HEK293 (cell line): ENCODE data around the gene SLC39A10.

Experiments used
- CTCF ChIA-PET: fragments of 350-600 bp; formaldehyde crosslinking; extraction: SDS; loops from one replicate; lab custom pipeline; 2021; ENCODE audit warnings: antibody characterized with exemption; lab: Yijun Ruan, JAX
- POLR2A ChIA-PET: fragments of 300-600 bp; formaldehyde crosslinking; extraction: SDS; loops from one replicate; lab custom pipeline; 2020; ENCODE audit warnings: antibody characterized with exemption, inconsistent platforms; lab: Yijun Ruan, JAX
- H3K27ac ChIP-seq: fragments of 200-500 bp; sonication (Bioruptor generic); 2 replicates; pipeline ENCODE4 v1.5.1; 2014; ENCODE audit warnings: low read depth, low read length, control low read depth, inconsistent platforms; ENCODE audit errors: extremely low read depth
- H3K36me3 ChIP-seq, 2 experiments: fragments of 200-500 bp in 1 of 2; sonication (Bioruptor generic) in 1 of 2; 1 replicate in 1 of 2; 2 replicates in 1 of 2; pipeline ENCODE4 v1.5.1; 2014 to 2017; ENCODE audit warnings: inconsistent platforms in 2 of 2, low read length in 2 of 2; ENCODE audit not compliant: control insufficient read depth in 2 of 2, insufficient read depth in 1 of 2
- H3K4me1 ChIP-seq: fragments of 200-500 bp; sonication (Bioruptor generic); 2 replicates; pipeline ENCODE4 v1.5.1; 2014; ENCODE audit warnings: mild to moderate bottlenecking, low read length, inconsistent platforms; ENCODE audit not compliant: control insufficient read depth, insufficient read depth
- H3K4me3 ChIP-seq: 2 replicates; pipeline ENCODE4 v1.5.1; 2011; ENCODE audit warnings: low read depth, mild to moderate bottlenecking, control low read depth, low read length, moderate library complexity
- H3K9me3 ChIP-seq: fragments of 200-500 bp; sonication (Bioruptor generic); 2 replicates; pipeline ENCODE4 v1.5.1; 2014; ENCODE audit warnings: low read depth, low read length, inconsistent platforms; ENCODE audit not compliant: control insufficient read depth, insufficient read depth
- BCL11A ChIP-seq: fragments of 450-650 bp; formaldehyde crosslinking; IDR thresholded peaks from 2 replicates; pipeline ENCODE4 v1.5.1; 2016; ENCODE audit warnings: low read depth, missing biosample characterization, missing genetic modification characterization
- GLI2 ChIP-seq: fragments of 450-650 bp; formaldehyde crosslinking; IDR thresholded peaks from 2 replicates; pipeline ENCODE4; 2017; ENCODE audit warnings: missing biosample characterization, missing genetic modification characterization, low read depth, borderline replicate concordance
- MZF1 ChIP-seq: fragments of 450-650 bp; formaldehyde crosslinking; IDR thresholded peaks from 2 replicates; pipeline ENCODE4 v1.5.1; 2017; ENCODE audit warnings: missing biosample characterization, missing genetic modification characterization, borderline replicate concordance
- OVOL3 ChIP-seq: fragments of 450-650 bp; formaldehyde crosslinking; IDR thresholded peaks from 2 replicates; pipeline ENCODE4 v1.5.1; 2016; ENCODE audit warnings: missing biosample characterization, missing genetic modification characterization
- PRDM4 ChIP-seq: fragments of 450-650 bp; formaldehyde crosslinking; IDR thresholded peaks from 2 replicates; pipeline ENCODE4 v1.5.1; 2017; ENCODE audit warnings: missing biosample characterization, missing genetic modification characterization
- TCF7L2 ChIP-seq: IDR thresholded peaks from 2 replicates; pipeline ENCODE4 v1.6.1; 2011; ENCODE audit warnings: low read depth, mild to moderate bottlenecking, inconsistent platforms, low read length, moderate library complexity, borderline replicate concordance
- ZBTB1 ChIP-seq: fragments of 450-650 bp; formaldehyde crosslinking; IDR thresholded peaks from 2 replicates; pipeline ENCODE4 v1.5.1; 2016; ENCODE audit warnings: missing biosample characterization, missing genetic modification characterization
- ZBTB7A ChIP-seq: fragments of 450-650 bp; formaldehyde crosslinking; IDR thresholded peaks from 2 replicates; pipeline ENCODE4 v1.5.1; 2016; ENCODE audit warnings: low read depth, missing biosample characterization, missing genetic modification characterization
- ZFP3 ChIP-seq: fragments of 450-650 bp; formaldehyde crosslinking; IDR thresholded peaks from 2 replicates; pipeline ENCODE4 v1.5.1; 2016; ENCODE audit warnings: low read depth, missing biosample characterization, missing genetic modification characterization
- ZNF132 ChIP-seq: fragments of 450-650 bp; formaldehyde crosslinking; IDR thresholded peaks from 2 replicates; pipeline ENCODE4 v1.5.1; 2017; ENCODE audit warnings: missing biosample characterization, missing genetic modification characterization, borderline replicate concordance
- ZNF202 ChIP-seq: fragments of 450-650 bp; formaldehyde crosslinking; IDR thresholded peaks from 2 replicates; pipeline ENCODE4 v1.5.1; 2016; ENCODE audit warnings: missing biosample characterization, missing genetic modification characterization, borderline replicate concordance
- ZNF23 ChIP-seq: fragments of 450-650 bp; formaldehyde crosslinking; IDR thresholded peaks from 2 replicates; pipeline ENCODE4 v1.5.1; 2016; ENCODE audit warnings: missing biosample characterization, missing genetic modification characterization, borderline replicate concordance
- ZNF433 ChIP-seq: fragments of 450-650 bp; formaldehyde crosslinking; IDR thresholded peaks from 2 replicates; pipeline ENCODE4 v1.5.1; 2016; ENCODE audit warnings: missing biosample characterization, missing genetic modification characterization, low read depth
- ZNF501 ChIP-seq: fragments of 450-650 bp; formaldehyde crosslinking; IDR thresholded peaks from 2 replicates; pipeline ENCODE4 v1.5.1; 2016; ENCODE audit warnings: missing biosample characterization, missing genetic modification characterization
- ZNF513 ChIP-seq: fragments of 450-650 bp; IDR thresholded peaks from 2 replicates; pipeline ENCODE4 v1.5.1; 2018; ENCODE audit warnings: missing biosample characterization, missing genetic modification characterization
- ZNF518A ChIP-seq: fragments of 450-650 bp; formaldehyde crosslinking; conservative IDR thresholded peaks from 2 replicates; pipeline ENCODE4 v1.5.1; 2016; ENCODE audit warnings: low read depth, missing biosample characterization, missing genetic modification characterization
- ZNF529 ChIP-seq: fragments of 450-650 bp; formaldehyde crosslinking; IDR thresholded peaks from 2 replicates; pipeline ENCODE4 v1.5.1; 2017; ENCODE audit warnings: missing genetic modification characterization, missing biosample characterization; ENCODE audit not compliant: insufficient replicate concordance
- ZNF777 ChIP-seq: fragments of 450-650 bp; formaldehyde crosslinking; IDR thresholded peaks from 2 replicates; pipeline ENCODE4 v1.5.1; 2017; ENCODE audit warnings: missing biosample characterization, missing genetic modification characterization, borderline replicate concordance
- ZSCAN18 ChIP-seq: fragments of 450-650 bp; formaldehyde crosslinking; IDR thresholded peaks from 2 replicates; pipeline ENCODE4 v1.5.1; 2016; ENCODE audit warnings: missing biosample characterization, missing genetic modification characterization
- ZXDB ChIP-seq: fragments of 450-650 bp; formaldehyde crosslinking; IDR thresholded peaks from 2 replicates; pipeline ENCODE4 v1.5.1; 2016; ENCODE audit warnings: missing biosample characterization, missing genetic modification characterization
- TF ChIP-seq, protein P1 (sequence below): fragments of 450-650 bp; formaldehyde crosslinking; conservative IDR thresholded peaks from 2 replicates; pipeline ENCODE4 v1.5.1; 2016; ENCODE audit warnings: low read depth, missing biosample characterization, missing genetic modification characterization
- TF ChIP-seq, protein P2 (sequence below): fragments of 450-650 bp; formaldehyde crosslinking; IDR thresholded peaks from 2 replicates; pipeline ENCODE4 v1.5.1; 2016; ENCODE audit warnings: missing biosample characterization, missing genetic modification characterization

Gene SLC39A10

DNA sequence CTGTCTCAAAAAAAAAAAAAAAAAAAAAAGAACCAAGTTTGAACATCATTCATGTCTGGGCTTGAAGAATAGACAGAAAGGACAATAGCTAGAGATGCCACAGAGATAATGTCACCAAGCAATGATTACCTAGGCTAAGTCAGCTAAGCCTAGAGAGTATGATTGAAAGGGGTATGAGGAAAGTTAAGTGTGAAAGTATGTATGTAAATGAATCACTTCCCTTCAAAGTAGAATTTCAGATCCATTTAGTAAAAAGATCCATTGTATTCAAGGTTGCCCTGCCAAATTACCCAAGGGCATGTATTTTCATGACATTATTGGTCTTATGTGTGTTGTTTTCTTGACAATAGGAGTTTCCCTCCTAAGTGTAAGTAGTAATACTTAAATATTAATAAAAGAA, 34.1 kb upstream of the SLC39A10 start (continued):
- TF ChIP-seq ZFP3: no peak
- TF ChIP-seq, protein P1, sequence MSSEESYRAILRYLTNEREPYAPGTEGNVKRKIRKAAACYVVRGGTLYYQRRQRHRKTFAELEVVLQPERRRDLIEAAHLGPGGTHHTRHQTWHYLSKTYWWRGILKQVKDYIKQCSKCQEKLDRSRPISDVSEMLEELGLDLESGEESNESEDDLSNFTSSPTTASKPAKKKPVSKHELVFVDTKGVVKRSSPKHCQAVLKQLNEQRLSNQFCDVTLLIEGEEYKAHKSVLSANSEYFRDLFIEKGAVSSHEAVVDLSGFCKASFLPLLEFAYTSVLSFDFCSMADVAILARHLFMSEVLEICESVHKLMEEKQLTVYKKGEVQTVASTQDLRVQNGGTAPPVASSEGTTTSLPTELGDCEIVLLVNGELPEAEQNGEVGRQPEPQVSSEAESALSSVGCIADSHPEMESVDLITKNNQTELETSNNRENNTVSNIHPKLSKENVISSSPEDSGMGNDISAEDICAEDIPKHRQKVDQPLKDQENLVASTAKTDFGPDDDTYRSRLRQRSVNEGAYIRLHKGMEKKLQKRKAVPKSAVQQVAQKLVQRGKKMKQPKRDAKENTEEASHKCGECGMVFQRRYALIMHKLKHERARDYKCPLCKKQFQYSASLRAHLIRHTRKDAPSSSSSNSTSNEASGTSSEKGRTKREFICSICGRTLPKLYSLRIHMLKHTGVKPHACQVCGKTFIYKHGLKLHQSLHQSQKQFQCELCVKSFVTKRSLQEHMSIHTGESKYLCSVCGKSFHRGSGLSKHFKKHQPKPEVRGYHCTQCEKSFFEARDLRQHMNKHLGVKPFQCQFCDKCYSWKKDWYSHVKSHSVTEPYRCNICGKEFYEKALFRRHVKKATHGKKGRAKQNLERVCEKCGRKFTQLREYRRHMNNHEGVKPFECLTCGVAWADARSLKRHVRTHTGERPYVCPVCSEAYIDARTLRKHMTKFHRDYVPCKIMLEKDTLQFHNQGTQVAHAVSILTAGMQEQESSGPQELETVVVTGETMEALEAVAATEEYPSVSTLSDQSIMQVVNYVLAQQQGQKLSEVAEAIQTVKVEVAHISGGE: no peak
- TF ChIP-seq MZF1: no peak
- no peak for TF ChIP-seq ZBTB7A (tag by site-specific recombination)
- no peak for TF ChIP-seq GLI2 (tag by site-specific recombination)
- TF ChIP-seq ZNF513 (tag by site-specific recombination): no peak
- no peak for TF ChIP-seq ZBTB1
- TF ChIP-seq ZNF529 (tag by site-specific recombination): no peak

DNA sequence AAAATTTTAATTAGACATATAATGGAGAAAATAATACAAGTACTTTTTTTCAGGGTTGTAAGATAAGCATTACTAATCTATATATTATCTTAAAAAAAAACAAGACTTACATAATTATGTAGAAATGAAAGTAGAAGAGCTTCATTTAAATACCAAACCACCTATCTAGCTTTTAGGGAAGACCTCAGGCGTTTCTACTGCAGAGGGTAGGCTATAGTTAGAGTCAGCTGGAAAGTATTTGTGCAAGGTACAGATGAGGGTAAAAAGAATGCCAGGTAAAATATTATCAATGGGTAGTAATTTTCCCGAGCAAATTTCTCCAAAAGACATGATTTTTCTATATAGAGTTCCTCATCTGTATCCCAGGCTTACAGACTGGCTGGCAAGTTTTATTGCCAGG, 30.5 kb upstream of the SLC39A10 start:
- H3K4me3 ChIP-seq: no peak overlapping the region
- H3K4me1 ChIP-seq: no peaks in the 10 kb centered on the region
- H3K9me3 ChIP-seq: no peaks in the 10 kb centered on the region
- no peaks in the 10 kb centered on the region for H3K36me3 ChIP-seq
- ChIA-PET POLR2A (no interaction called here), CTCF (interaction anchor here (1.9 kb wide), 1 partner anchor 12 kb away, joined by 4 read pairs; no protein-coding TSS in a partner anchor)
- H3K27ac ChIP-seq: no peak overlapping the region
- TF ChIP-seq ZNF433 (tag by site-specific recombination) (no peak), PRDM4 (tag by site-specific recombination) (no peak), TCF7L2 (no peak), ZNF23 (tag by site-specific recombination) (no peak), ZXDB (no peak), ZNF777 (tag by site-specific recombination) (no peak), ZSCAN18 (tag by site-specific recombination) (no peak), BCL11A (tag by site-specific recombination) (no peak), ZNF518A (no peak), ZNF202 (no peak), ZNF501 (tag by site-specific recombination) (no peak), OVOL3 (tag by site-specific recombination) (no peak), ZNF132 (tag by site-specific recombination) (no peak)
- TF ChIP-seq, protein P2, sequence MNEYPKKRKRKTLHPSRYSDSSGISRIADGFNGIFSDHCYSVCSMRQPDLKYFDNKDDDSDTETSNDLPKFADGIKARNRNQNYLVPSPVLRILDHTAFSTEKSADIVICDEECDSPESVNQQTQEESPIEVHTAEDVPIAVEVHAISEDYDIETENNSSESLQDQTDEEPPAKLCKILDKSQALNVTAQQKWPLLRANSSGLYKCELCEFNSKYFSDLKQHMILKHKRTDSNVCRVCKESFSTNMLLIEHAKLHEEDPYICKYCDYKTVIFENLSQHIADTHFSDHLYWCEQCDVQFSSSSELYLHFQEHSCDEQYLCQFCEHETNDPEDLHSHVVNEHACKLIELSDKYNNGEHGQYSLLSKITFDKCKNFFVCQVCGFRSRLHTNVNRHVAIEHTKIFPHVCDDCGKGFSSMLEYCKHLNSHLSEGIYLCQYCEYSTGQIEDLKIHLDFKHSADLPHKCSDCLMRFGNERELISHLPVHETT (tag by site-specific recombination): no peak
